ENCODE measurements around the gene ADAP1. TPM values are rescaled to one million over a fixed set of nuclear protein-coding genes. Genes with fewer than 3 reads are reported as not detected.
"Not testable (repeated sequence)": the region's sequence is repeated elsewhere in the genome, so short reads cannot be mapped to it uniquely, and the experiment has no call there.

The ADAP1 gene
- total RNA-seq, 1 donor: 1.3 TPM

DNA sequence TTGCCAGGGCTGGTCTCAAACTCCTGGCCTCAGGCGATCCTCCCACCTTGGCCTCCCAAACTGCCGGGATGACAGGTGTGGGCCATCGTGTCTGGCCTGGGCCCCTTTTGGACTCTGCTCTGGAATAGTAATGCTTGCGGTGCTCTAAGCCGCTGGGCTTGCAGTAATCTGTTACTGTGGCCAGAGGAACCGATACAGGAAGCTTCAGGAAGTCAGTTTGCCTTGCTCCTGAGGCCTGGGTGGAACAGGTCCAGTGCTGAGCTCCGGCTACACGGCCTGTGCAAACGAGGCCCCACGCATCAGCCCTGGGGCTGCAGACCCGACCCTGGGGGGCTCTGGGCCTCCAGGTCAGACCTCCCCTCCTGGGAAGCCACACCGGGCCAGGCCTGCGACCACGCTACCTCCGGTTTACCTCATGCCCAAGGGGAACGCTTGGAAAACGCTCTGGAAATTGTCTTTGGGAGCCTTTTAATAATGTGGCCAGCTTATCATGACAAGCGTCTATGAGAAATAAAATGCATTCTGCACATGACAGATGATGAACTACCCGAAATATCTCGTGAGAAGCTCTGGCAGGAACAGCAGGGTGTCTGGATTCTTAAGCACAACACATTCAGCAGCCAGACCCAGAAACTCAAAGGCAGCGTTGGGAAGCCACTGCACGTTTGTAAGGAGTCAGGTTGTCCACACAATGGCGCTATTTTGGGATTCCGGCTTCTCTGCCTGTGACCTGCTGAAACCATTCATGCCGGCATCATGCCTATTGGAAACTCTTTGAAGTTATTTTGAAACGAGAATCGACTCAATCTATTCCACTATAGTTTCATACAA is 10.1 kb upstream of the ADAP1 start:
- H3K4me3 ChIP-seq (ENCODE audit: low read depth, low read length): no peak overlapping the region
- peak; percentile 75 for DNase-seq (ENCODE audit: low read depth)
- TF ChIP-seq, protein P1, sequence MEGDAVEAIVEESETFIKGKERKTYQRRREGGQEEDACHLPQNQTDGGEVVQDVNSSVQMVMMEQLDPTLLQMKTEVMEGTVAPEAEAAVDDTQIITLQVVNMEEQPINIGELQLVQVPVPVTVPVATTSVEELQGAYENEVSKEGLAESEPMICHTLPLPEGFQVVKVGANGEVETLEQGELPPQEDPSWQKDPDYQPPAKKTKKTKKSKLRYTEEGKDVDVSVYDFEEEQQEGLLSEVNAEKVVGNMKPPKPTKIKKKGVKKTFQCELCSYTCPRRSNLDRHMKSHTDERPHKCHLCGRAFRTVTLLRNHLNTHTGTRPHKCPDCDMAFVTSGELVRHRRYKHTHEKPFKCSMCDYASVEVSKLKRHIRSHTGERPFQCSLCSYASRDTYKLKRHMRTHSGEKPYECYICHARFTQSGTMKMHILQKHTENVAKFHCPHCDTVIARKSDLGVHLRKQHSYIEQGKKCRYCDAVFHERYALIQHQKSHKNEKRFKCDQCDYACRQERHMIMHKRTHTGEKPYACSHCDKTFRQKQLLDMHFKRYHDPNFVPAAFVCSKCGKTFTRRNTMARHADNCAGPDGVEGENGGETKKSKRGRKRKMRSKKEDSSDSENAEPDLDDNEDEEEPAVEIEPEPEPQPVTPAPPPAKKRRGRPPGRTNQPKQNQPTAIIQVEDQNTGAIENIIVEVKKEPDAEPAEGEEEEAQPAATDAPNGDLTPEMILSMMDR (IDR thresholded peaks at IDR 0.05; ENCODE audit: insufficient read depth, low read depth, low read length): peak; percentile 18

DNA sequence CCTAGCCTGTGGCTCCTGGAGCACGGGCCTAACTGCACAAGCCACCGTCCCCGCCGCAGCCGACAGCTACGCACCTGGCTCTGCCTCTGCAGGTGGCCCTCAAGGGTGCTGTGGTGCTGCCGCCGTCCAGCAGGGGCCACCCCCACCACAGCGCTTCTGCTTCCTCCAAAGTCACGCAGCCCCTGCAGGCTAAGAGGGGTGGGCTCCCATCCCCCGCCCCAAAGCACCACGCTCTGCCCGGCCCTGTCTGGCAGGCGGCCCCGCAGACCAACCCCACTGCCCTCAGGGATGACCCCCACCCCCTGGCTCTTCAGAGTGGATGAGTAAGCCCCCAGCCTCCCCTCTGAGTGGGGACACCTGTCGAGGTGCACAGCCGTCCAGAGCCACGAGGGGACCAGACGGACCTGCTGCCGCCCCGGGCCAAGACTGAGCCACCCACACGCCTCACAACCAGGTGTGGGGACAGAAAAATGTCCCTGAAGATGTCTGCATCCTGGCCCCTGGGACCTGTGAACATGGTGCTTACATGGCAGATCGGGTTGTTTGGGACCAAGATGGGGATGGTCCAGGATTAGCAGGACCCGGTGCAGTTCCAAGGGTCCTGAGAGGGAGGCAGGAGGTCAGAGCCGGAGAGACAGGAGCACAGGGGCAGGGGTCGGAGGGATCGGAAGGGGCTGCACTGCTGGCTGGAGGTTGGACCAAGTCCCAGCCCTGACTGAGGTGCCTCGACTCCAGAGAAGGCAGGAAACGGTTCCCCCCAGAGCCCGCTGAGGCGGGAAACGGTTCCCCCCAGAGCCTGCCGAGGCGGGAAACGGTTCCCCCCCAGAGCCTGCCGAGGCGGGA is 9.0 kb upstream of the ADAP1 start:
- TF ChIP-seq, protein P1 (IDR thresholded peaks at IDR 0.05; ENCODE audit: insufficient read depth, low read depth, low read length): no peak
- DNase-seq (ENCODE audit: low read depth): no peak
- no peak overlapping the region for H3K4me3 ChIP-seq (ENCODE audit: low read depth, low read length)

DNA sequence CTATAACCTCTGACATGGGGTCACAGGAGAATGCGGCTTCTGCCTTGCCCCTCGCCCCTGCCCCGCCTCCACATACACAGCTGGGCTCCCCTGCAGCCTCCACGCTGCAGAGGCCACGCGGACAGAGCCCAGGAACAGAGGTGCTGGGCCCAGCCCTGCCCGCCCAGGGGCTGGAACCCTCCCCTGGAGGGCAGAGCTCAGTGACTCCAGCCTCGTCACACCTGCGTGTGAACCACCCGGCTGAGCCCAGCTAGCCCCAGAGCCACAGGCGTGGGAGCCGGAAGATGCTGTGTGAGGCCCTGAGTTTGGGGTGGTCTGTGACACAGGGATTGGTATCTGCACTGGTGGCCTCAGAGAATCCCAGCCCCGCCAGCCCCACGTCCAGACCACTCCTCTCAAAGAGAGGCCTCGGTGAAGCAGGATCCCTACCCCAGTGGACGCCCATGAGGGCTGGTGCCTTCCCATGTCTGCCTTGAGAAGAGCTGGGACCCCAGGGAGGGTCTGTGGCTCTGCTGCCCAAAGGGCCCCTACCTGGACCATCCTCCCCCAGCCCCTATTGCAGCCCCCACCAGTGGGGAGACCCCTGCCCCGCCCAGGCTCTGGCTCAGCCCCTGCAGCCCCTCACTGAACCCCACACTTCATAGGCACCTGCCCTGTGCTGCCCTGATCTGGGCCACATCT is 8.1 kb upstream of the ADAP1 start:
- DNase-seq (ENCODE audit: low read depth): no peak
- TF ChIP-seq, protein P1 (IDR thresholded peaks at IDR 0.05; ENCODE audit: insufficient read depth, low read depth, low read length): no peak
- H3K4me3 ChIP-seq (ENCODE audit: low read depth, low read length): no peak overlapping the region

DNA sequence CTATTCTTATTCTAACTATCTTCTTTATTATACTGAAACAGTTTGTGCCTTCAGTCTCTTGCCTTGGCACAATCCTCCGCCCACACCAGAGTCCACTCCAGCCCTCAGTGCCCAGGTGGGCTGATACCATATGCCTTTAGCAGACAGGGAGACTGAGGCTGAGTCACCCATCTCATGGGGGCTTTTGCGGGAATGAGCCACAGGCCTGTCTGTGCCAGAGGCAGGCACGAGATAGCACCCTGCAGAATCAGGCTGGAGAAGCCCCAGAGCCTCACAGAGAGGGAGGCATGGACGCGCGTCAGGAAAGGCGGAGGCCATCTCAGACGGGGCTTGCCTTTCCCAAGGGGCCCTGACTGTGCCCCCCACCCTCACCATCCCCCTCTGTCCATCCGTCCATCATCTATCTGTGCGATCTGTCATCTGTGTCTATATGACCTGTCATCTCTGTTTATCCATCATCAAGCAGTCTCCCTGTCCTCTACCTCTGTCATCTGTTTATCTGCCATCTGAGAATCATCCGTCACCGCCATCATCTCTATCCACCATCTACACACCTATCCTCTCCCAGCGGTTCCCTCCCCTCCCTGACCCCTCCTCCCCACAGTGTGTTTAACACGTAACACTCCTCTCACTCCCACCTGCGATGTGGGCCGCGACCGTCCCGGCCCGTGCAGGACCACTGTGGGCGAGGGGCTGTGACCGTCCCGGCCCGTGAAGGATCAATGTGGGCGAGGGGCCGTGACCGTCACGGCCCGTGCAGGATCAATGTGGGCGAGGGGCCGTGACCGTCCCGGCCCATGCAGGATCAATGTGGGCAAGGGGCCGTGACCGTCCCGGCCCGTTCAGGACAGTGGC is 7.3 kb upstream of the ADAP1 start:
- no peak for DNase-seq (ENCODE audit: low read depth)
- TF ChIP-seq, protein P1 (IDR thresholded peaks at IDR 0.05; ENCODE audit: insufficient read depth, low read depth, low read length): no peak
- no peak overlapping the region for H3K4me3 ChIP-seq (ENCODE audit: low read depth, low read length)

DNA sequence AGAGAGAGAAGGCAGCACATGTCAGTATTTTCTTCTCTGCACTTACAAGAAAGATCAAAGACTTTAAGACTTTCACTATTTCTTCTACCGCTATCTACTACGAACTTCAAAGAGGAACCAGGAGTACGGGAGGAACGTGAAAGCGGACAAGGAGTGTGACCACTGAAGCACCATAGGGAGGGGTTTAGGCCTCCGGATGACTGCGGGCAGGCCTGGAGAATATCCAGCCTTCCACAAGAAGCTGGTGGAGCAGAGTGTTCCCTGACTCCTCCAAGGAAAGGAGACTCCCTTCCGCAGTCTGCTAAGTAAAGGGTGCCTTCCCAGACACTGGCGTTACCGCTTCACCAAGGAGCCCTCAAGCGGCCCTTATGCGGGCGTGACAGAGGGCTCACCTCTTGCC is 6.5 kb upstream of the ADAP1 start:
- DNase-seq (ENCODE audit: low read depth): peak; percentile 51
- not testable (repeated sequence) for H3K4me3 ChIP-seq (ENCODE audit: low read depth, low read length)

DNA sequence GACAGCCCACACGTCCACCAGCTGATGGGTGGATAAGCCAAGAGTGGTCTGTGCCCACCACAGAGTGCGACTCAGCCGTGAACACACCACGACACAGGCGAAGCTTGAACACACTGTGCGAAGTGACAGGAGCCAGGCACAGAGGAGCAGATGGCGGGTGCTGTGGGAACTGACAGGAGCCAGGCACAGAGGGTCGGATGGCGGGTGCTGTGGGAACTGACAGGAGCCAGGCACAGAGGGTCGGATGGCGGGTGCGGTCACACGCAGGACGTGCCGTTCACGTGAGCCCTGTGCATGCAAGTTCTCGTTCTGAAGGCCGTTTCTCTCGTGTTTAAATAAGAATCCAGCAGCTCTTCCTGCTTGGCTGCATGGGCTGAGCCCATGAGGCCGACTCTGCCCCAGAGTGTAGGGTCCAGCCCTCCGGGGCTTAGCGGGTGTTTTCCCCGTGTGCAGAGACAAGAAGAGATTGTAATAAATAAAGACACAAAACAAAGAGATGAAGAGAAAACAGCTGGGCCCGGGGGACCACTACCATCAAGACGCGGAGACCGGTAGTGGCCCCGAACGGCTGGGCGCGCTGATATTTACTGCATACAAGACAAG is 5.9 kb upstream of the ADAP1 start:
- H3K4me3 ChIP-seq (ENCODE audit: low read depth, low read length): no peak overlapping the region
- DNase-seq (ENCODE audit: low read depth): no peak
- TF ChIP-seq, protein P1 (IDR thresholded peaks at IDR 0.05; ENCODE audit: insufficient read depth, low read depth, low read length): no peak

DNA sequence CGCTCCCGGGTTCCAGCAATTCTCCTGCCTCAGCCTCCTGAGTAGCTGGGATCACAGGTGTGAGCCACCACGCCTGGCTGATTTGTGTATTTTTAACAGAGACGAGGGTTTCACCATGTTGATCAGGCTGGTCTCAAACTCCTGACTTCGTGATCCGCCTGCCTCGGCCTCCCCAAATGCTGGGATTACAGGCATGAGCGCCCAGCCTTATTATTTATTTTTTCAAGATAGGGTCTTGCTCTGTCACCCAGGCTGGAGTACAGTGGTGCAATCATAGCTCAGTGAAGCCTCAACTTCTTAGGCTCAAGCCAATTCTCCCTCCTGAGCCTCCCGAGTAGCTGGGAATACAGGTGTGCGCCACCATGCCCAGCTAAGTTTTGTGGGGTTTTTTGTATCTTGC is 5.3 kb upstream of the ADAP1 start:
- H3K4me3 ChIP-seq (ENCODE audit: low read depth, low read length); DNase-seq (ENCODE audit: low read depth): not testable (repeated sequence)

All from fibroblast of villous mesenchyme (primary cell).